Kidney capillary endothelial cell (primary cell): ENCODE results near the gene SORCS1.
"Not testable (repeated sequence)": the region's sequence is repeated elsewhere in the genome, so short reads cannot be mapped to it uniquely, and the experiment has no call there.

Experiments
- DNase-seq: peaks from one replicate; pipeline ENCODE4 v3.0.0-alpha.2; 2018; ENCODE audit warnings: low spot score

SORCS1 gene

DNA sequence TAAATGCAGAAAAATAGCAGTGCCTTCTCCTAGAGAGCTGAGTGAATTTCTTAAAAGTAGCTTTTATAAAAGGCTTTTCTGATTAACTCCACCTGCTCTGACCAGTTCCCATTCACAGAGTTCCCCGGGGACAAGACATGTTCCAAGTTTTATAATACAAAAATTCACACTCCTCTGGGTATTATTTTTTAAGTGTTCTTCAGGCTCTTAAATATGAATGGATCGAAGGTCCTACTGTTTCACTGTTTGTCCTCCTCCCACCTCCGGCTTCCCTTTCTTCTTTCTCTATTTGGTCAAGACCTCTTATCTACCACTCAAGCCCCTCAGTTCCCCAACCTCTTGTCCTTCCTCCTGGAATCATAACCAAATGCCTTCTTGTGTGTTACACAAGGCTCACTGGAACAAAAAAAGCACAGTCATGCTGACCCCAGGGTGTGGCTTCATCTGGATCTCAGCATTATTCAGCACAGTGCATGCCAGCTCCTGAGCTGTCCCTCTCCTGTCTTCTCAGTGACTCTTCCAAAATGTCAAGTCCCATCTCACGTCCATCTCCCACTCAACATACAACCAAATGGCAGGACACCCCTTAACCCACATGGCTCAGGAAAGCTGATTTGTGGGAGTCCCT is 222.4 kb downstream of the SORCS1 start:
- DNase-seq: no peak

DNA sequence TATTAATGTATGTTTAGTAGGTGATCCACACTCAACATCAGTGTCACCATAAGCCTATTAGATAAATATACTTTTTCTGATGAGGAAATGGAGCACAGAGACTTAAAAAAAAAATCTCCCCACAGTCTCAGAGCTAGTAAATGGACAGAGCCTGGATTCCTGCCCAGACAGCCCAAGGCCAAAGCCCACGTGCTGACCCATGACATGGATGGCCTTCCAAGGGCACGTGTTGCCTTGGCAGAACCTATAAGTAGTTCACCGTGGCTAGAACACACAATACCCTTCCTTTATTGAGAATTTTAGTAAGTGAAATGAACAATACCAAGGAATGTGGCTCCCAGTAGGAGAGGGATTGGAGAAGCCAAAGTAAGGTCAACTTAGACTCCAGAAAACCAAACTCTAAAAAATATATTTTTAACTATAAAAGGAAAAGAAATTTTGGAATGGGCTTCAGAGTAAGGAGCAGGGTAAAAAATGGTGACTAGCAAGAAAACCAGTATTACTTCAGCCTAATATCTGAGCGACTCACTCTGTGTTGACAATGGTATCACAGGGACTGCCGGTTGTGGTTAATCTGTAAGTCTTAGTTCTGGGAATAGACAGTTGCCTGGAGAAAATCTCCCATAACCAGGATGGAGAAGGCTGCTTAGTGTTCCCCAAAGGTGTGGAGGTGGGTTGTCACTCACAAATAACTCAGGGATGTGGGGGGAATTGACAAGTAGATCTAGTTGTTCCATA is 223.0 kb downstream of the SORCS1 start:
- DNase-seq: no peak

DNA sequence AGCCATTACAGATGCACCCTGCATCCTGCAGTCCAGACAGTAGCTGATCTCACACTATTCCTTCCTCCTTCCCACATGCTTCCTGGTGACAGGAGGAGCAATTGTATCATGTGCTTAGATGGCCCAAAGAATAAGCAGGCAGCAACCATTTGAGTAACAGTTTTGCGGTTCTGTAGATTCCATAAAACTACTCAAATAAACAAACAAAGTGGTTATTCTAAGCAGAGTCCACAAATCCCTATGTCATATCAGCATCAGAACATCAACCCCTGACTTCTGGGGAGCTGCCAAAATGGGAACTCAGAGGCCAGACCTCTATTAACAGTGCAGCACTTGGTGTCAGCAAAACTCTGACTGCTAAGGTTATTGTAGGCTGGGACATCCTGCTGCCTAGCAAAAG is 226.0 kb downstream of the SORCS1 start:
- no peak for DNase-seq

DNA sequence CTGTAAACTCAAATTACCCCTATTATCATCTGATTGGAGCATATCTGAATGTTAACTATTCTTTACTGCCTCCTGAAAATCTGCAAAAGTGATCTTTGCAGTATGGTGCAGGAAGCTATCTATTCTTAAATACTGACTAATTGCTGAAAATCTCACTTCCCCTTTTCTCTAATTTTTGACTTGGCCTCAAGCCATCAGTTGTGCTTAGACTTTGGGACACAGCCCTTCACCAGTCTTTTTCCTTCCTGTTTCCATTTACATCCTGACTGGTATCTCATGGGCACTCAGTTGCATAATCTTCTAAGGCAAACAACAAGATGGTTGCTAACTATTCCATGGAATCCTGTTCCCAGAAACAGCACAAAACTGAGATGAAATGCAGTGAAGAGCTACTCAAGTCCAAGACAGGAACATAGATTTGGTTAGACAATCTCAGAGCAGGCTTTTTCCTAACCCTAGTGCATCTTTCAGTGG is 228.5 kb downstream of the SORCS1 start:
- peak; percentile 0 for DNase-seq

DNA sequence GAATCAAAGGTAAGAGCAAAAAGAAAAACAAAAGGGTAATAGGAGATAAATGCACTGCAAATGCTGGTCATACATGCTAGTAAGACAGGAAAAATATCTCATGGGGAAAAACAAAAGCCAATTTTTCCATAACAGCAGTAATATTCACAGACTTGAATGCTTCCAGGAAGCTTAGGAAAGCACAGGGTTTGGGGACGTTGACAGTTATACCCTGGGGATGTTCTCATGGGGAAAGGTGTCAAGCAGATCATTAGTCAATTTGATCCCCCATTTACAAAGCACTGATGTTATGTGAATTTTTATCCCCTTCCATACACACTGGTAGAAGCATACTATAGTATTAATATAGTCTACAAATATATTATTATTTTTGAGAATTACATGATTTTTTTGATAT is 232.7 kb downstream of the SORCS1 start:
- no peak for DNase-seq

DNA sequence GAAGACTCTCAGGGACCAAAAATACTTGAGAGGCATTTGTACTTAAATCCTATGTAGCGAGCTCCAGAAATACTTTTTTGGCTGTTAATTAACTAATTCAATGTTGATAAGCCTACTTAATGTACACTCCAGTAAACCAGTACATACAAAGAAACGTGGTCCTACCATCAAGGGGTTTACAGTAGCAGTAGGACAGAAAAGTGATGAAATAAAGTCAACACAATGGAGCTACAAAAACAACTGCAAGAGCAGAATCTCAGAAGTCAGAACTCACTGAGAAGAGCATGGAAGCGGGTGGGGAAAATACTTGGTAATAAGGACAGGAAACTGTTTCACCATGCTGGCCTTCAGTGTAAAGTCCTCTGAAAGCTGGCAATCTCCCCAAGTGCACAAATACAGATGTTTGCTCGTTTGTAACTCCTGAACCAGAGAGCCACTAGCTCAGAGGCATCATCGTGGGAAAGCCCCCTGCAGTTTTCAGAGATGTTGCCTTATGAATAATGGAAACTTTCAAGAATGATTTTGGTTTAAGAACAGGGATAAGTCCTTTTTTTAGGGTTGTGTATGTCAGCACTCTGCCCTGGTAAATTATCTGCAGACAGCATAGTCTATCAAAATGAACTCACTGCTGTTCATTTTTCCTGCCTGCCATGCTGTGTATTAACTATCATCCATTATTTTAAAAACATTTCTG is 233.2 kb downstream of the SORCS1 start:
- DNase-seq: no peak

DNA sequence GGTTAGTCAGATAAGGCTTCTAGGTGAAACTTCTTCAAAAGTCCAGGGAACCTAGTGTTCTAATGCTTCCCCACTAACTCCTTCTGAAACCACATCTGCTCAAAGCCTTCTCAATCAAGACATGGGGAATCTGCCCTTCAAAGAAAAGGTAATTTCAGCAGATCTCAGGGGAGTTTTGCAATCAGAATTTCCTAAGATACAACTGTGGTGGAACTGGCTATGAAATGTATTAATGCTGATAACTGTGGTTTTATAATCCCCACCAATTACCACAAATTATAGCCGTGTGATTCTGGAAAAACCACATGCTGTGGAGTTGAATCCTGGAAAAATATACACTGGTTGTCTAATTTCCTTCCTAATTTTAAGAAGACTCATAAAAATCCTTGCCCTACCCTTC is 233.8 kb downstream of the SORCS1 start:
- no peak for DNase-seq

DNA sequence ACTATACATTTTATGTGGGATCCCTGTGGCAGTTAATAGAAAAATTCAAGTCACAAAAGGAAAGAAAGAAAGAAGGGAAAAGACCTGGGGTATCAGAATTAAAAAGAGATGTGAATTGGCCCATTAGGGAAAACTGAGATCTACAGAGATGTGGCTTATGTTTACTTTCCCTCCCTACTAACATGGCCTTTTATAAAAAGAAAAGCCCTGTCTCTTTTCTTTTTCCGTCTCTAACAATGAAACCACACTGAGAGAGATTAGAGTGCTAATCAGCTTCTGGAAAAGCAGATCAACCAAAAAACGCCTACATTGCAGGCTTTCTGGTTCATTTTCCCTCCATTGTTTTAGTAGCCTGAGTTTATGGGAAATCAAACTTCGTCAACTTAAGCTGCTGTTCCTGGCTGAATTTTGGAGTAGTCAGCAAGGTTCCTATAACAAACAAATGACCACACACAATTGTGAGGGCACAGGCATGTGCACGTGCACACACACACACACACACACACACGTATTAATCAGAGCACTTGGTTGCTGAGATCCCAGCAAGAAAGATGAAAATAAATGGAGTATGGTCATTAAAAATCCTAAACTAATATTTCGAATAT is 235.1 kb downstream of the SORCS1 start:
- no peak for DNase-seq

DNA sequence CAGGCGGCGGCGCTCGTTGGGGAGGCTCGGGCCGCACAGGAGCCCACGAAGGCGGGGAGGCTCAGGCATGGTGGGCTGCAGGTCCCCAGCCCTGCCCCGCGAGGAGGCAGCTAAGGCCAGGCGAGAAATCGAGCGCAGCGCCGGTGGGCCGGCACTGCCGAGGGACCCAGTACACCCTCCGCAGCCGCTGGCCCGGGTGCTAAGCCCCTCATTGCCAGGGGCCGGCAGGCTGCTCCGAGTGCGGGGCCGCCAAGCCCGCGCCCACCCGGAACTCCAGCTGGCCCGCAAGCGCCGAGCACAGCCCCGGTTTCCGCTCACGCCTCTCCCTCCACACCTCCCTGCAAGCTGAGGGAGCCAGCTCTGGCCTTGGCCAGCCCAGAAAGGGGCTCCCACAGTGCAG is 236.4 kb downstream of the SORCS1 start:
- DNase-seq: not testable (repeated sequence)

DNA sequence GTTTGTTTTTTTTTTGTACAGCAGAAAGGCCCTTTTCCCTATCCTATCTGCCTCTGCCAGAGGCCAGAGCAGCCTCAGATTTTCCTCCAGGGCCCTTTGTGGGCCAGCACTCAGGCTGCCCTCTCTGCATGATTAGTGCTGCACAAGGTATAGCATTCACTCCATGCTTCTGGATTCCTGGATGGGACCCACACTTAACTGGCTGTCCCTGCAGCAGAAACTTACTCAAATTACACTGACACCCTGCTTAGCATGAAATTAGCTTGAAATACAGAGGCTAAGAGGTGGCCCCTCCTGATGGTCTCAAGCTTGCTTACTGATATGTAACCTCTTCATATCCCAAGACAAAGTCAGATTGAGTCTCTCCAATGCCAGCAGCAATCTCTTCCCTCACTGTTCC is 239.3 kb downstream of the SORCS1 start:
- no peak for DNase-seq

DNA sequence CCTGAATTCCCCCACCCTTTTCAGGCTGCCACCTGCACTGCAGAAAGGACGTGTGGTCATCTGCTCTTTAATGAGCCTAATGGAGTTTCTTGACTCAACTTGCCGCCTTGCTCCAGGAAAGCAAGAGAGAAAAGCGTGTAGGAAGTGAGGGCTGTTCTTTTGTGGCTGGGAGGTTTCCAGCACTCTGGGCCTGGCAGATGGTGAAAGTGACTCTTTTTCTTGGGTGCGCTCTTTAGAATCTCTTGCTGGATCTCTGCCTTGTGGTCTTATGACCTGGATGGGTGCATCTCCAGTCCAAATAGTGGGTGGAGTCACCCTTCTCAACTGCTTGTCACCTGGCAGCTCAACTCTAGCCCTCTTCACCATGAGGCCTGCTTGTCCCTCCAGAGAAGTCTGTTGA is 244.0 kb downstream of the SORCS1 start:
- DNase-seq: no peak

DNA sequence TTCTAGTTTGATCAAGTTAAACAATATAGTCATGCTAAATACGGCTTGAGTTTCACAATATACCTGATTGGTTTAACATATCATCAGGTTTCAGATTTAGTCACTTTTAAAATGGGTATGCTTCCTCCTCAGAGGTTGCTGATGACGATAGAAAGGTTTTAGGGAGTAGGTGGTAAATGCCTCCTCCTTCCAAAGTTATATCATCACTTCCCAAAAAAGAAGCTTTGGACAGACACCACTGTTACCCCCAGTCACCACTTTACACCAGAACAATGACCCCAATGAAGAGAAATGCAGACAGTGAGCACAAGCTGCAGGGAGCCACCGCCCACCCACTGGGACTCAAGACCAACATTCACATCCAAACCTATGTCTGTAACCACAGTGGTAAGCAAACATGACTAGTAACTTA is 244.6 kb downstream of the SORCS1 start:
- DNase-seq: no peak

DNA sequence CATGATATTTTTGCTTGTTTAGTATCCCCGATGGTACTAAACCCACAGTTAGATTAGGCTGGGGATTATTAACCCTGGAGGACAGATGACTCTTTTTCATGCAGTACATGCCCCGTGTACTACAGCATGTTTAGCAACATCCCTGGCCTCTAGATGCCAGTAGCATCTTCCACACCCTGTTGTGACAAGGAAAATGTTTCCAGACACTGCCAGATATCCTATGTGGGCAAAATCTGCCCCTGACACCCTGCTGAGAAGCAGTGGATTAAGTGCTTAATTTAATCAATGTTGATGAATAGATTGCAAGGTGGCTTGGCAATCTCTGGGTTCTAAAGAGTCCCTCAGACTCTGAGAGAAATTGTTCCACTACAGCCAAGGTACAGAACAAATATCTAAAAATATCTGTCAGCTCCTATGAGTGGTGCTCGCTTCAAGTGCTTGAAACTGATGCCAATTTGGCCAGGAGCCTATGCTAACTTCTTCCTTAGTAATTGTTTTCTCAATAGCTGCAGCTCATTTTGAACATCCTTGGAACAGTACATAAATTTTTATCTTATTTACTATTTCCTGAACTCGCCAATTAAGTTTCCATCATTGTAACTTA is 247.0 kb downstream of the SORCS1 start:
- DNase-seq: no peak

DNA sequence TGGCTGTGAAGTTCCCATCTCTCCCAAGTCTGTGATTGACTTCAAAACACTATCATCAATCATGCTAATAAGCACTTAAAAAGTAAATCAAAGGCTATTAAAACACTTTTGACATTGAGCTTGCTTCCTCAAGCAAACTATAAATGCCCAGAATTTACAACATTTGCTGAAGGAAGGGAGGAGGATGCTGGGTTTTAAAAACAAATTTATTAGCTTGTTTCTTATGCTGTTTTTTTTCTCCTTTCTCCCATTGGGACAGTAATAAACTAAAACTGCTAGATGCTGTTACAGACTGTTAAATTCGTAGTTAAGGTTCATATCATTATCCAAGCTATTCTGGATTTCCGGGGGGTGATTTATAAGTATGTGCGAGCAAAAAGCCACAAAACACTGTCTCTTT is 250.5 kb downstream of the SORCS1 start:
- no peak for DNase-seq

DNA sequence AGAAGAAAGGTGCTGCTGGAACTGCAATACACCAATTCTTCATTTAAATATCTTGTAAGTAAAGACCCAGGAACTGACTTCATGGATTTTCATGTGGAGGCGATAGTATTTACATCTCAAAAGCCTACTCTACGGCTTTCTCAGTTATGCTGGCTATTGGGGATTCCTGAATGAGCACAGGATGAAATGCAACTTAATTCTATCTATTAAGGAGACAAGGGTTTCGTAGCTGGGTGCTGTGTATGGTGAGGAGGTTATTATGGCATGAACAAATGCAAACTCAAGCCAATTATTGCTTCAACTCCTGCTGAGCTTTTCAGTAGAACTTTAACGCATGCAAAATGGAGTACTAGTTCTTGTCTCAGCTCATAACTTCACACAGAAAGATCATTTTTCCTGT is 251.2 kb downstream of the SORCS1 start:
- no peak for DNase-seq

DNA sequence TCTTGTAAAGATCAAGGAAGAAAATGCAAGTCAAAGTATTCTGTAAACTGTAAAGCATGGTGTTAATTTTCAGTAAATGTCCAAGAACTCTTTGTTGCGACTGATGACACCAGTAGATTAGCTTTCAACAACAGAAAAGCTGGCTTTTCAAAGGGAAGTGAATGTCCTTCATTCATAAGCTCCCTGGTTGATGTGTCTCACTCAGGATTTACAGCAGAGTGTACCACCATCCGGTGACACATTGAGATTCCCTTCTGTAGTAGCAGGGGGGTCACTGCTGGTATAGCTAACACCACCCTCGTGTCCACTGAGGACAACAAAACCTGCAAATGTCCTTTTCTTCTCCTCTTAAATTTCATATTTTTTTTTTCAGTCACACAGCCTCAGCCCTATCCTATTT is 253.4 kb downstream of the SORCS1 start:
- DNase-seq: no peak

DNA sequence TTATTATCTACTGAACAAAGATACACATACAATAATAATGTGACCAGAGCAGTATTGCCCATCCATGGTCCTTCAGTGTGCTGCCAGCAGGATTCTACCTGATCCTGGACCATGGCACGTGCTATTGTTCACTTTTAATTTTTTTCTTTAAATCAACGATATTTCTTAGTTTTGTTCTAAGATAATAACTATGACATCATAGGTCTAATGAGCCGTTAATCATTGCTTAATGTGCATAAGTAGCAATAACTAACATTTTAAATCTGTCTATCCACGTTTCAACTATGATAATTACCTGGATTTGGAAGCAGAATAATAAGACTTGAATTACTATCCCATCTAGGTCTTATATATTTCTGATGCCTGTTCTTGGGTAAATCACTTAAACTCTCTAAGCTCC is 253.8 kb downstream of the SORCS1 start:
- no peak for DNase-seq

DNA sequence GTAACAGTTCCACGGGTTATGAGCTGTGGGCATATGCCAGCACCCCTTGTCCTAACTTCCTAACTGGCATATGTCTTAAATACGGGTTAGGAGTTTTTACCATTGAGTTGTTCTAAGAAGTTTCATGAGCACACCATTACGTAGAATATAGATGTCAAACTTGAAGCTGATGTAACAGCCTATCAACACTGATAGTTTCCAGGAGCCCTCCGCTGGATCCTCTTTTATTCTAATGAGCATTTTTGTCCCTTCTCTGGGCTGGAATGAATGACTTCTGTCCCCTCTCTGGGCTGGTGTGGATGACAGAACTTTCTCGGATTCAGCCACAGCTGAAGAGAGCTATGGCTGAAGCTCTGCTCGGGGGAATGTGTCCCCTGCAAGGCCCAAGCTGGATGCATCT is 256.3 kb downstream of the SORCS1 start:
- no peak for DNase-seq

DNA sequence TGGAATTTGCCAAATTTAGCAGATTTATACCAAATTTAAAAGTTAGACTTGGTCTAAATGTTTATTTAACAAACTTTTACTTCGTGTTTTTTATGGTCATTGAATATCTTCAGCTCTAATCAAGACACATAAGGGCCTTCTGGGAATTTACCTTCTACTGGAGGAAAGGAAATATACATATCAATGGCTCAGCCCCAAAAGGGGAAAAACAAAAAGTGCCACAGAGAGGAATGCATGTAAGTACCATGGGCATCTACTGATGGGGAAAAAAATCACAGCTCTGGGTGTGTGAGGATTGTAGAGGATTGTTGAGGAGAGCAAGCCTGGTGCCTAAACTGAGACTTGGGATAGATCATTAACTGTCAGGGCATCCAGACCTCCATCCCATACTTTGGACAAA is 260.3 kb downstream of the SORCS1 start:
- no peak for DNase-seq

DNA sequence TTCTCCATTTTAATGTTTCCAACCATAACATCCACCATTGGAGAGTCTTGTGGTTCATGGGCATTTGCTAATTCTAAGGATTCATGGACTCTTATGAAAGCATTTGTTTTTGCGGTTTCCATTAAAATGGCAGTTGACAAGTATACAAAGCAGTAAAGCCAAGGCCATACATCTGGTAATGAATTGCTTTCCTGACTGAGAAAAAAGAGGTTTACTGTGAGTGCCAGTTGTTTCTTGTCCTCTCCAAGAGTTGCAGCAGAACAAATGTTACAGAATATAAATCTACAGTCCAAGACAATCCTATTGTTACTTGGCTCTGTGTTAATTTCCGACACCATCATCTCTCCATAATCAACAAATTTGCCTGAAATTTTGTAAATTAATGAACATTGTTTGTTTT is 261.3 kb downstream of the SORCS1 start:
- no peak for DNase-seq

DNA sequence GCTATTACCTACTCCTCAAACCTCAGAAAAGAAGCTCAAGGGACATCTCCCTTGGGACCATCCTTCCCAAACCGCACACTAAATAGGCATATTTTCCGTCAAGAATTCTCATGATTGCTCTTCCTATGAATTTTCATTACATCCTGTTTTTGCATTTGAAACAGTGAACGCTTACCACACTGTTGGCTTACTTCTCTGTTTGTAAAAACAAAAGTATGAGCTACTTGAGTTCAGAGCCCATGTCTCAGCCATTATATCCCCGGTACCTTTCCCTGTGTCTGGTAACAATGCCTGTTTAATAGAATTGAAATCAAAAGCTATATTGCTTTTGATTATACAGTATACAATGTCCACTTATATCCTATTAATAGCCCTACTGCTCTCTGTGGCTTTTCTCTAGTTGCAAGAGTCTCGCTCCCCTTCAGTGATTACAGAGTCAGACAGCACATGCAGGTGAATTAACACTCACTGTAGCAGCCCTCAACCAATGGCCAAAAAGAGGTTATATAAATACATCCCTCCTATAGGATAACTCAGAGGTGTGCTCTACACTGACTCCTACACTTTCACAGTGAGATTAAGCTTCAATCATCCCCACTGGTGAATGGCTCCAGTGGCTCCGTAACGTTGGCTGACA is 264.4 kb downstream of the SORCS1 start:
- no peak for DNase-seq

DNA sequence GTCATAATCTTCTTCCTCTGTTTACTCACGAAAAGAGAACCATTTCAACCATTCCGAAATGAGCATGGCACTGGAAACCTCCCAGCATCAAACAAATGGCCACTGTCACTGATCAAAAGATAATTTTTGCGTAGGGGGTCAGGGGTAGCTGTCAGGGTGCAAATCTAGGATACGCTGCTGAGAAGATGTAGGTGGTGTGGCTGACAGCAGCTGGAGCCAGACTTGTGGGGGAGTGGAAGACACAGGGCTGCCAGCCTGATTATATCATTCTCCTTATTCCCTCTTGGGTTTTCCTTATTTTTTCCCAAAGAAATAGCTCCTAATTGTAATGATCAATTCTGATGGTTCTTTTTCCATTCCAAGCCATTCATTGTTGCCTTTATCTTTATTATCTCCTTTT is 266.1 kb downstream of the SORCS1 start:
- no peak for DNase-seq
